ENCODE measurements around the gene SLC38A11. TPM values are rescaled to one million over a fixed set of nuclear protein-coding genes. Genes with fewer than 3 reads are reported as not detected.

SLC38A11 gene
- polyA plus RNA-seq, 1 of the 3 experiments (the other 2 are of a cell fraction) = not detected

GRCh38 chr2:164935118-164936101, 19.9 kb downstream of the SLC38A11 start:
- no peak overlapping the region for H3K27ac ChIP-seq (ENCODE audit: low read depth in 2 of 2, low read length in 1 of 2)
- H3K36me3 ChIP-seq (replicated peaks in 1 of 2; ENCODE audit: control insufficient read depth in 1 of 2, insufficient read depth in 2 of 2, low read length in 1 of 2) = no peaks in the 10 kb centered on the region
- 95% methylated on average over 5 of the region's 5 CpGs for WGBS (ENCODE audit: low lambda C conversion rate)
- H3K4me2 ChIP-seq = no peak overlapping the region
- no peaks in the 10 kb centered on the region for H3K79me2 ChIP-seq (ENCODE audit: insufficient read depth)
- TF ChIP-seq FOXJ3 (CRISPR knock-in tag; IDR thresholded peaks at IDR 0.05) (no peak), FOXM1 (IDR thresholded peaks at IDR 0.05; ENCODE audit: low read depth) (no peak), TEAD4 (IDR thresholded peaks at IDR 0.05; ENCODE audit: borderline replicate concordance, insufficient read depth) (no peak)
- no peak overlapping the region for H3K9ac ChIP-seq
- no peaks in the 10 kb centered on the region for H3K9me3 ChIP-seq
- no peaks in the 10 kb centered on the region for H3F3A ChIP-seq (replicated peaks; ENCODE audit: insufficient read depth)
- no peaks in the 10 kb centered on the region for H3K4me1 ChIP-seq (ENCODE audit: control insufficient read depth in 1 of 2, insufficient read depth in 2 of 2, low read depth in 1 of 2, low read length in 1 of 2)
- DNase-seq = no peak
- ChIA-PET CTCF (interaction anchor here (1.6 kb wide), 1 partner anchor 197 kb away, joined by 4 read pairs; no protein-coding TSS in a partner anchor), POLR2A (no interaction called here)
- H4K20me1 ChIP-seq (ENCODE audit: insufficient read depth) = no peaks in the 10 kb centered on the region
- no peak overlapping the region for H2AFZ ChIP-seq (ENCODE audit: low read depth)
- H3K4me3 ChIP-seq (ENCODE audit: low read depth in 2 of 2, low read length in 1 of 2) = no peak overlapping the region
- no peaks in the 10 kb centered on the region for H3K27me3 ChIP-seq (ENCODE audit: insufficient read depth)
- H3K9me2 ChIP-seq = no peaks in the 10 kb centered on the region

- Histone ChIP-seq H3K79me2 (ENCODE audit: insufficient read depth) (no peaks in the 10 kb centered on the region), H3K4me2 (no peak overlapping the region), H3K9ac (no peak overlapping the region), H2AFZ (ENCODE audit: low read depth) (no peak overlapping the region), H3K9me2 (no peaks in the 10 kb centered on the region), H4K20me1 (ENCODE audit: insufficient read depth) (no peaks in the 10 kb centered on the region), H3K27me3 (ENCODE audit: insufficient read depth) (no peaks in the 10 kb centered on the region), H3K9me3 (no peaks in the 10 kb centered on the region), H3K36me3 (replicated peaks in 1 of 2; ENCODE audit: control insufficient read depth in 1 of 2, insufficient read depth in 2 of 2, low read length in 1 of 2) (no peaks in the 10 kb centered on the region), H3F3A (replicated peaks; ENCODE audit: insufficient read depth) (no peaks in the 10 kb centered on the region), H3K27ac (ENCODE audit: low read depth in 2 of 2, low read length in 1 of 2) (no peak overlapping the region), H3K4me3 (ENCODE audit: low read depth in 2 of 2, low read length in 1 of 2) (no peak overlapping the region), H3K4me1 (ENCODE audit: control insufficient read depth in 1 of 2, insufficient read depth in 2 of 2, low read depth in 1 of 2, low read length in 1 of 2) (no peaks in the 10 kb centered on the region)
- TF ChIP-seq USF1 (IDR thresholded peaks at IDR 0.05; ENCODE audit: borderline replicate concordance, low read depth) (no peak), EP300 (IDR thresholded peaks at IDR 0.05; ENCODE audit: borderline replicate concordance in 1 of 2, low read depth in 1 of 2, low read length in 1 of 2) (no peak), NFIC (IDR thresholded peaks at IDR 0.05; ENCODE audit: borderline replicate concordance) (no peak), CTCF (IDR thresholded peaks at IDR 0.05) (no peak), REST (IDR thresholded peaks at IDR 0.05; ENCODE audit: low read depth, low read length) (no peak), USF2 (IDR thresholded peaks at IDR 0.05; ENCODE audit: borderline replicate concordance, low read depth, low read length) (no peak), RFX5 (IDR thresholded peaks at IDR 0.05; ENCODE audit: low read length) (no peak), RCOR1 (IDR thresholded peaks at IDR 0.05; ENCODE audit: low read length) (no peak), NRF1 (IDR thresholded peaks at IDR 0.05; ENCODE audit: low read depth, low read length) (no peak), RAD21 (IDR thresholded peaks at IDR 0.05; ENCODE audit: low read length) (no peak), SMC3 (IDR thresholded peaks at IDR 0.05; ENCODE audit: low read depth, low read length) (no peak)
- WGBS (ENCODE audit: low lambda C conversion rate) = 90% methylated on average over 5 of the region's 5 CpGs
- ChIA-PET POLR2A (no interaction called here), CTCF (interaction anchor here (1.6 kb wide), 1 partner anchor 197 kb away, joined by 4 read pairs; no protein-coding TSS in a partner anchor)
- DNase-seq = no peak
Observed at GRCh38 chr2:164934401-164935117, 20.8 kb downstream of the SLC38A11 start.

Data from SK-N-SH (cell line).